Neural cell (in vitro differentiated cells): ENCODE data around the gene EHD4.

Experiments used
- EP300 ChIP-seq: fragments of 450-650 bp; conservative IDR thresholded peaks from 2 replicates; pipeline ENCODE4 v1.6.1; 2014; ENCODE audit warnings: antibody characterized with exemption, mild to moderate bottlenecking, moderate library complexity; ENCODE audit not compliant: poor library complexity, severe bottlenecking
- EZH2 ChIP-seq: fragments of 200-600, 300-800 bp; shearing (Covaris generic), sonication (generic); IDR thresholded peaks from 2 replicates; pipeline ENCODE4 v1.6.1; 2014; ENCODE audit warnings: antibody characterized with exemption, low read length, borderline replicate concordance, mild to moderate bottlenecking; ENCODE audit not compliant: insufficient read depth, poor library complexity, severe bottlenecking
- MXI1 ChIP-seq: fragments of 450-650 bp; conservative IDR thresholded peaks from 2 replicates; pipeline ENCODE4 v1.6.1; 2014; ENCODE audit warnings: antibody characterized with exemption, mild to moderate bottlenecking; ENCODE audit not compliant: poor library complexity, severe bottlenecking
- POLR2AphosphoS5 ChIP-seq: IDR thresholded peaks from 2 replicates; pipeline ENCODE4 v1.6.1; 2012
- RAD21 ChIP-seq: fragments of 450-650 bp; conservative IDR thresholded peaks from 2 replicates; pipeline ENCODE4 v1.6.1; 2014; ENCODE audit warnings: antibody characterized with exemption, mild to moderate bottlenecking, moderate library complexity
- SMC3 ChIP-seq: fragments of 450-650 bp; conservative IDR thresholded peaks from 2 replicates; pipeline ENCODE4 v1.6.1; 2014; ENCODE audit warnings: antibody characterized with exemption, mild to moderate bottlenecking, moderate library complexity; ENCODE audit not compliant: poor library complexity
- TAF1 ChIP-seq: IDR thresholded peaks from 2 replicates; pipeline ENCODE4 v1.6.1; 2012; ENCODE audit warnings: low read depth
- TF ChIP-seq, protein P1 (sequence below): fragments of 450-650 bp; IDR thresholded peaks from 2 replicates; pipeline ENCODE4 v1.5.1; 2014; ENCODE audit warnings: antibody characterized with exemption, mild to moderate bottlenecking, moderate library complexity; ENCODE audit not compliant: poor library complexity, severe bottlenecking
- TF ChIP-seq, protein P2 (sequence below): IDR thresholded peaks from 2 replicates; pipeline ENCODE4 v1.6.1; 2012; ENCODE audit warnings: borderline replicate concordance

DNA sequence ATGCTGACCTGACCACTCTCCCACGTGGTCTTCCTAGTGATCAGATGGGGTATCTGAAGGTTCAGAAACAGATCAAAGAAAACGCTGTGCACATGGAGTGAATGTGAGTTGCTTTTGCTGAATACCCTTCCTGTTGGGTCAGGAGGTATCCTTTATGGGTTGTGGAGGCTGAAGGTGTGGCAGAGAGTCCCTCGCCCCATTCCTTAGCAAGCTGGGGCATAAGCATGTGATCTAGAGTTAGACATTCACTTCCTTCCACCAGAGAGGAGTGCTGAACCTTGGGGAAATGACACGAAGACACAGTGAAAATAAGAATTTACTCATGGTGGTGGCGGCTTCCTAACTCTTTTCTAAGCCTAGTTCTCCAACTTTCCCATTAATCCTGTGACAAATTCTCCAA, 50.7 kb downstream of the EHD4 start:
- TF ChIP-seq EZH2 = no peak
- TF ChIP-seq, protein P1, sequence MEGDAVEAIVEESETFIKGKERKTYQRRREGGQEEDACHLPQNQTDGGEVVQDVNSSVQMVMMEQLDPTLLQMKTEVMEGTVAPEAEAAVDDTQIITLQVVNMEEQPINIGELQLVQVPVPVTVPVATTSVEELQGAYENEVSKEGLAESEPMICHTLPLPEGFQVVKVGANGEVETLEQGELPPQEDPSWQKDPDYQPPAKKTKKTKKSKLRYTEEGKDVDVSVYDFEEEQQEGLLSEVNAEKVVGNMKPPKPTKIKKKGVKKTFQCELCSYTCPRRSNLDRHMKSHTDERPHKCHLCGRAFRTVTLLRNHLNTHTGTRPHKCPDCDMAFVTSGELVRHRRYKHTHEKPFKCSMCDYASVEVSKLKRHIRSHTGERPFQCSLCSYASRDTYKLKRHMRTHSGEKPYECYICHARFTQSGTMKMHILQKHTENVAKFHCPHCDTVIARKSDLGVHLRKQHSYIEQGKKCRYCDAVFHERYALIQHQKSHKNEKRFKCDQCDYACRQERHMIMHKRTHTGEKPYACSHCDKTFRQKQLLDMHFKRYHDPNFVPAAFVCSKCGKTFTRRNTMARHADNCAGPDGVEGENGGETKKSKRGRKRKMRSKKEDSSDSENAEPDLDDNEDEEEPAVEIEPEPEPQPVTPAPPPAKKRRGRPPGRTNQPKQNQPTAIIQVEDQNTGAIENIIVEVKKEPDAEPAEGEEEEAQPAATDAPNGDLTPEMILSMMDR = no peak
- TF ChIP-seq POLR2AphosphoS5 = no peak
- TF ChIP-seq TAF1 = no peak
- no peak for TF ChIP-seq MXI1
- TF ChIP-seq RAD21 = no peak
- TF ChIP-seq, protein P2, sequence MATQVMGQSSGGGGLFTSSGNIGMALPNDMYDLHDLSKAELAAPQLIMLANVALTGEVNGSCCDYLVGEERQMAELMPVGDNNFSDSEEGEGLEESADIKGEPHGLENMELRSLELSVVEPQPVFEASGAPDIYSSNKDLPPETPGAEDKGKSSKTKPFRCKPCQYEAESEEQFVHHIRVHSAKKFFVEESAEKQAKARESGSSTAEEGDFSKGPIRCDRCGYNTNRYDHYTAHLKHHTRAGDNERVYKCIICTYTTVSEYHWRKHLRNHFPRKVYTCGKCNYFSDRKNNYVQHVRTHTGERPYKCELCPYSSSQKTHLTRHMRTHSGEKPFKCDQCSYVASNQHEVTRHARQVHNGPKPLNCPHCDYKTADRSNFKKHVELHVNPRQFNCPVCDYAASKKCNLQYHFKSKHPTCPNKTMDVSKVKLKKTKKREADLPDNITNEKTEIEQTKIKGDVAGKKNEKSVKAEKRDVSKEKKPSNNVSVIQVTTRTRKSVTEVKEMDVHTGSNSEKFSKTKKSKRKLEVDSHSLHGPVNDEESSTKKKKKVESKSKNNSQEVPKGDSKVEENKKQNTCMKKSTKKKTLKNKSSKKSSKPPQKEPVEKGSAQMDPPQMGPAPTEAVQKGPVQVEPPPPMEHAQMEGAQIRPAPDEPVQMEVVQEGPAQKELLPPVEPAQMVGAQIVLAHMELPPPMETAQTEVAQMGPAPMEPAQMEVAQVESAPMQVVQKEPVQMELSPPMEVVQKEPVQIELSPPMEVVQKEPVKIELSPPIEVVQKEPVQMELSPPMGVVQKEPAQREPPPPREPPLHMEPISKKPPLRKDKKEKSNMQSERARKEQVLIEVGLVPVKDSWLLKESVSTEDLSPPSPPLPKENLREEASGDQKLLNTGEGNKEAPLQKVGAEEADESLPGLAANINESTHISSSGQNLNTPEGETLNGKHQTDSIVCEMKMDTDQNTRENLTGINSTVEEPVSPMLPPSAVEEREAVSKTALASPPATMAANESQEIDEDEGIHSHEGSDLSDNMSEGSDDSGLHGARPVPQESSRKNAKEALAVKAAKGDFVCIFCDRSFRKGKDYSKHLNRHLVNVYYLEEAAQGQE = no peak
- TF ChIP-seq EP300 = no peak
- TF ChIP-seq SMC3 = no peak
